ENCODE results near the gene MICU1.

- no peak for TF ChIP-seq CTCF (IDR thresholded peaks at IDR 0.05)
- no peak for TF ChIP-seq POLR2A (IDR thresholded peaks at IDR 0.05)
- no peak for TF ChIP-seq POLR2AphosphoS5 (IDR thresholded peaks at IDR 0.05)
Measured at GRCh38 chr10:72370201-72370722, 255.6 kb downstream of the MICU1 start.

All from upper lobe of left lung (tissue), 4 donors.